GM21515 (cell line): ENCODE results near the gene PPFIA2.
A peak's percentile ranks its signal among the peaks of the same experiment; 100 is the strongest.
"Not testable (repeated sequence)": the region's sequence is repeated elsewhere in the genome, so short reads cannot be mapped to it uniquely, and the experiment has no call there.

ENCODE experiments used
- ATAC-seq: cut with Tn5 transposase; IDR thresholded peaks from one replicate; pipeline ENCODE4 v1.9.1; 2021; ENCODE audit not compliant: unreplicated experiment

Gene PPFIA2

DNA sequence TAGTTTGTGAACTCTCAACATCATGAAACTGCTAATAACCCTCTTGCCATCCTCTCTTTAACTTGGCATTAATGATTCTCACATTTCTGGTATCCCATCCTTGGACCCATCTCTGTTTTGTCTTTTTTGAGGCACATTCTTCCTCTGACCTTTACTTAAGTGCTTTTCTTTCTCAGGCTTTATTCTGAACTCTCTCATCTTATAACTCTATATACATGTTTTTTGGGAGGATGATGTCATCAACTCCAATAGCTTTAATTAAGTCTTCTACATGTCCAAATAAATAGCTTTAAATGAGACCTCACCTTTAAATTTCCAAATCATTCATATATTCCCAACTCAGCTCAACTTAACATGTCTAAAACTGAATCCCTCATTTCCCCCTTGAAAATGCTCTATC is 88.4 kb downstream of the PPFIA2 start:
- no peak for ATAC-seq

DNA sequence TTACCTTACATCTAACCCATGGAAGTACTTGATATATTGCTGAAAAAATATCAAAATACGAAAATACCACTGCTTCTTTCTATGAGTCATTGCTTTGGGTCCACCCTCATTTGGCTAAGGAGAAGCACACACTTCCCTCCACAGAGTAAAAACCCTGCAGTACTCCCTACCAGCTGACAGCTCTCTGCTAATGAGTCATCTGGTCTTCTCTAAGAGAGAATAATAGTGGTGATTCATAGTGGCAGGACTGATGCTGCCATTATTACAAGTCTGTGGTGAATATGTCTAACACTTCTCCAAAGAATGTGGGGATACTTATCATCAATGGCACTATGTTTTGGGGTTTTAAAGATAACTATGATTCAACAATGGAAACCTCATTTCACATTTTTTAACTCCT is 90.7 kb downstream of the PPFIA2 start:
- ATAC-seq = peak; percentile 78

DNA sequence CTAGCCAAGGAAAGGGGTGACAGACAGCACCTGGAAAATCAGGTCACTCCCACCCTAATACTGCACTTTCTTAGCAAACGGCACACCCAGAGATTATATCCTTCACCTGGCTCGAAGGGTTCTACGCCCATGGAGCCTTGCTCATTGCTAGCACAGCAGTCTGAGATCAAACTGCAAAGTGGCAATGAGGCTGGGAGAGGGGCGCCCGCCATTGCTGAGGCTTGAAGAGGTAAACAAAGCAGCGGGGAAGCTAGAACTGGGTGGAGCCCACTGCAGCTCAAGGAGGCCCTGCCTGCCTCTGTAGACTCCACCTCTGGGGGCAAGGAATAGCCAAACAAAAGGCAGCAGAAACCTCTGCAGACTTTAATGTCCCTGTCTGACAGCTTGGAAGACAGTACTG is 99.8 kb downstream of the PPFIA2 start:
- ATAC-seq = not testable (repeated sequence)

DNA sequence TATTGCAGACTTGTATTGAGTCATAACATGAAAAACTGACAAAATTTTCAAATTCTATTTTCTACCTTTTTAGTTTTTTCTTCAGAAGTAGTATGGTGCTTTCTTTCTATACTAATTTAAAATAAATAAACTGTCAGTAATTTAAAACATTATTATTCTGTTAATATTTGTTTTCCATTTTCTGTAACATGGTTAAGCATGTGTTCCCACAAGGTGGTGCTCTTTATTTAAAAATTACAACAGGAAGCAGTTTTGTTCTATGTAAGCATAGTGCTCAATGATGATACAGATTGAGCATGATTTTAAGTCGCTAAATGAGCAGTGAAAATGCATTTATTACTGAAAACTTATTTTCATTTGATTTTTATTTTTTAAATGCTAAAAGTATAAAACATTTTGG is 114.6 kb downstream of the PPFIA2 start:
- ATAC-seq = no peak

DNA sequence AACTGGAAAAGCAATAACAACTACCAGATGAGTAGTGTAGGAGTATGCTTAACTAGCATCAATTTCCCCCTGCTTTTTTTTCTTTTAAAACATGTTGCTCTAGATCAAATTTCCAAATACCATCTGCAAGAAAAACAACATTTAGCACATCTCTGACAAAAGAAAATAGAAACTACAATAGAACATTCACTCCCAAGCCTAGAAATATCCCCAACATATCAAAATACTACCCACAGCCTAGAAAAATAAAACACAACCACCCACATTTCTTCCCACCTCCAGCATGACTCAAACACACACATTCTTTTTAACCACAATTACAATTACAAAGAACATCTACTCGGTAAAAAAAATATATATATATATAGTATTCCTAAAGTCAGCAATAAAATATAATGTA is 120.0 kb downstream of the PPFIA2 start:
- ATAC-seq = no peak

DNA sequence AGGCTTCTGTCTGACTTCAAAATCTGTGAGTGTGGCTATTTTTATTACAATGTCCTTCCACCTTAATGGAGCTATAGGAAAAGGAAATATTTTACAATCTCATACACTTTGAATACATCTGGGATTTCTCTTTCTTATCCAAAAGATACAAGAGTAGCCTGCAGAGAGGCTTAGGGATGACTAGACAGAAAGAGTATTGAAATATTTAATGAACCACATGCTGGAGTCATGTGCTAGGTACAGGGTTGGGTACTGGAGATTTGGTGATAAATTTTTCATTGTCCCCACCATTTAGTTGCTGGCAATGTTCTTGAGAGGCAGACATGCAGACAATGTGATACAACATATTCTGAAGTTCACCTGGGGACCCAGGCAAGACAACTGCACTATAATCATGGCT is 126.0 kb downstream of the PPFIA2 start:
- no peak for ATAC-seq

DNA sequence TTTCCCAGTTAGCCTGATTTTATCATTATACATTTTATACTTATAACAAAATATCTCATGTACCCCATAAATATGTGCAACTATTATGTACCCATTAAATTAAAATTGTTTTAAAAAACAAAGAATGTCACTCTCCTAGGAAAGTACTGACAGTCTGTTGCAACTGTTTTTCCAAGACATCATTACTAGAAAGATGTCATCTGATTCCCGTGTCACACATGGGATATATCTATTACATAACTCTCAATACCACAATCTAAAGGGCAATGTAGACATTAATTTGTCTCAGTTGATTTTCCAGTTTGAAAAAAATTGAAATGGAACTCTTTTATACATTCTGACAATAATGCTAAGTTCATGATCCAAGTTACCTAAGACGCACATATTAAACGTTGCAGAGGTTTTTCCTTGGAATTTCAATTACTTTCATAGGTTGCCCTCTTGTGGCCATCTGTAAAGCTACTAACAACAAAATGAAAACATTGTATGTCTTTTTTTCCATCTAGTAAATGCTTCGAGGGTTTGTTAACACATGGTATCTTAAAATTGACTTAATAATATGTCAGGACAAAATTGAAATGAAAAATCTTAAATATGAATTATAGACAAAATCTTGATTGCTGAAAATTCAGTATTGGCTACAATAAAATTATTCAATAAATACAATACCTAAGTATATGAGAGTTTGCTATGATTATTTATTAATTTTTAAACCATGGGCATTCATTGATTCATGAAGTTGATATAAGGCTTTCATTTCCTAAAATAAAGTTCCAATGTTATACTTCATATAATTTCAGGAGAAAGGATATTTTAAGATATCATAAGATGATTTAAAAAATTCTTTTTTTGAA is 131.6 kb downstream of the PPFIA2 start:
- ATAC-seq = no peak

DNA sequence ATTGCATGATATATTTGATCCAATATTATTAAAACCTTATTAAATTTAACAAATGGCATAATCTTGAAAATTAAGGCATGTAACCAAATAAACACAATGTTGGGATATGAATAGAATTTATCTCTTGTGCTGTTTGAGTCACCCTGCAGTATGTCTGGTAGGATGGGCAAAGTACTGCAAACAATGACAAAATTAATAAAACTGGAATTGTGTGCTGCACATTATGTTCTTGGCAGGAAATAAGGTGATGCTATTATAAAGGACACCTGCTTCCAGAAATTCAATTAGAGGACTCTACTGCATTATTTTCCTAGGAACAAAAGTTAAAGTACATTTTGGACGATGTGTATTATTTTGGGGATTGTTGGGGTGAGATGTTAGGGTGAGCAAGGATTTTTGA is 132.7 kb downstream of the PPFIA2 start:
- no peak for ATAC-seq

DNA sequence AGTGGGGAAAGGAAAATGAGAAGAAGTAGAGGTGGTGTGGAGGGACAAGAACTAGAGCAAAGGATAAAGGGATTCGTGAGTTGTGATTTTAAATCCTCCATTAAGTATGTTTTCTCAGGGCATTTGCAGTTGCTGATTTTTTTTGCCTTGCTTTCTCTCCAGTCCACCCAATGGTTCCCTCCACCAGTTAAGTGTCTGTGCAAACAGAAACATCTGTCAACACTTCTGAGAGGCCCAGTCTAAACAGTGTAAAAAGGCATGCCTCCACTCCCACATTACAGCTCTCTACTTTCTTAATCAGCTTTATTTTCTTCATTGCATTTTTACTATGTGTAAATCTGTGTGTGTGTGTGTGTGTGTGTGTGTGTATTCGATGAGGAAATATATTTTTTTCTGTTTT is 141.2 kb downstream of the PPFIA2 start:
- no peak for ATAC-seq

DNA sequence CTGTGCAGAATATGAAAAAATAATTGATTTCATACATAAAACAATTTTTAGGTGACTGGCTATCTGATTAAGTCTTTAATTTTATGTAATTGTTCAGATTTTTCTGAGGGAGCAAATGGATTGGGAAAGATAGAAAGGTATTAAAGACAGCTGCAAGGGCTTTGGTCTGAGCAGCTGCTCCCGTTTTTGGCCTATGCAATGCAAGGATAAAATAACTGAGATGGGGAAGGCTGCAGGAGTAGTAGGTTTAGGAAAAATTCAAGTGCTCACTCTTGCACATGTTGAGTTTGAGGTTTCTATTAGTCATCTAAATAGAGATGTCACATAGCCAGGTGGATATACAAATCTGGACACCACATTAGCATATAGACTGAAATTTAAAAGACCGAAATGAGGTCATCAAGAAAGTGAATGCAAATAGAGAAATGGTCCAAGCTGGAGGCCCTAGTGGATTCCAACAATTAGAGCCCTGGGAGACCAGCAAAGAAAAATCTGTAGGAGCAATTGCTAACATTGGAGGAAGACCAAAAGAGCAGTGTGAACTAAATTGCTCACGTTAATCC is 144.0 kb downstream of the PPFIA2 start:
- ATAC-seq = no peak

DNA sequence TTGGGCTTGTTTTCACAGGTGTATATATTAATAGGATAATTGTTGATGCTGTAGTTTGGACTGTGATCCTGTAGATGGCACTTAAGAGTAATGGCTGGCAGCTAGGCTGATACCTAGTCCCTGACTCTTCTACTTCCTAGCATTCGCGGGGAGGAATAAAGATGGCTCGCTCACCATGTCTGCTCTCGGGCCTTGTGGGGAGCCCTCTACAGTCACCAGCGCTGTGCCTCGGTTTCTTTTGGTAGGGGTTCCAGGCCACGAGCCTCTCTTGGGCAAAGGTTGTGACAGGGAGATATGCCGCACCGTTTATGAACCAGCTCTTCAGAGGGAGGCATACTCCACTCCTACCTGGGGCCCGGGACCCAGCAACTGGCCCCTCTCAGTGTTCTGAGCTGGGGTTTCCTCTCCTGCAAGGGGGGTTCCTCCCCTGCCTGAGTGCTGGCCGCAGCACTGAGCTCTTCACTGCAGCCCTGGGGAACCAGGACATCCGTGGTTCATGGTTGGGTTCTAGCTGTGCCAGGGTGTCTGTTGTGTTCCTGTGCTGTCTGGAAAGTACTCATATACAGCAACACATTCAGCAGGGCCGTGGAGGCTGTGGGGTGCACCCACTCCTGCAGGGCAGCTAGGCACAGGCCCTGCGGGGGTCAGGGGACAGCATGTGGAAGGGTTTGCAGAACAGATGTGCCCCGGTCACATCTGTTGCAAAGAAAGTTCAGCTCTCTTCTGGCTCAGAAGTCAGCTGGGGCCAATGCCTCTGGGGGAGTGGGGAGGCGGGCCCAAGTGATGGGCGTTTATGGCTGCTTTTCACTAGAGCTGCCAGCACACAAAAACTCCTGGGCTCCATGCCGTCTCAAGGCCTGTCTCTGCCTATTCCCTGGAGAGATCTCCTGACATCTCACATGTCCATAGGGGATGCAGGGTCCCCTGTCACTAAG is 147.9 kb downstream of the PPFIA2 start:
- ATAC-seq = no peak

DNA sequence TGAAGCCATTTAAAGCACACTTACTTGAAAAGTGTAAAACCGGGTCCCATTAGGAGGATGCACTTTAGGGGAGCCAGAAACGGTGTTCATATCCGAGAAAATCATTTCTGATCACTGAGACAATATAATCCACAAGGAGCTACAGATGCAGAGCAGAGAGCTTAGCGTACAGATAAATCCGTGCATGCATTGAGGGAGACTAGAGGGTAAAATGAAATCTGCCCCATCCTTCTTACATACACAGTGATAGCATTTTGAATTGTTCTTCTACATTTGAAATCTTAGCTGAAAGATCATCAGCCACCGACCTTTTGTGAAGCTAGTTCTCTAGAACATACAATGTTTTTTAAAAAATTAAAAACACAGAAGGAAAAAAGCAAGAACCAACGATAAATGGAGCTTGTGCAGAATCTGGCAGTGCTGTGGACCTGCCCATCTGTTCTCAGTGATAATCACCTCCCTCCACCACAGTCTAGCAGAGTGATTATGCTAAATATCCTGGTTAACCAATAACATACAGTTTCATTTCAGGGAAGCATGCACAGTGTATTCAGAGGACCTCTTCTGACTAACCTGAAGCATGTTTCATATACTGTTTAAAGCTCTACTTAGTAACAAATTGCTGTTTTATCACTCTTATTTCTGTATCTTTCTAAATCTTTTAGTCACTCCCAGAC is 161.1 kb downstream of the PPFIA2 start:
- ATAC-seq = no peak

DNA sequence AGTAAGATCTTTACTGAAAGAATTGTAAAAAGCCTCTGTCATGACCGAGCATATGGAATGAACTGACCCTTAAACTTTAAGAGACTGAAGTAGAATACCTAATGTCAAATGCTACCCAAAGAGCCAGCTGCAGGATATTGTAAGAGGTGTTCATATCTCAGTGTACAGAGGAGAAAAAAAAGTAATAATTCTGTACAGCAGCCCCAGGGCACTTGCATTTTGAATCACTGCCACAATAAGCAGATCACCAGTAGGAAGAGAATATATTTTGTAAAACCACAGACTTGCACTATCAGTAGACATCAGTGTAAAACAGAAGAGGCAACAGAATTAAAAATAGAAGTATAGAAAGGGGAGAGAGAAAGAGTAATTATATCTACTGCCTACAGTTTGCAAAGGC is 162.6 kb downstream of the PPFIA2 start:
- no peak for ATAC-seq

DNA sequence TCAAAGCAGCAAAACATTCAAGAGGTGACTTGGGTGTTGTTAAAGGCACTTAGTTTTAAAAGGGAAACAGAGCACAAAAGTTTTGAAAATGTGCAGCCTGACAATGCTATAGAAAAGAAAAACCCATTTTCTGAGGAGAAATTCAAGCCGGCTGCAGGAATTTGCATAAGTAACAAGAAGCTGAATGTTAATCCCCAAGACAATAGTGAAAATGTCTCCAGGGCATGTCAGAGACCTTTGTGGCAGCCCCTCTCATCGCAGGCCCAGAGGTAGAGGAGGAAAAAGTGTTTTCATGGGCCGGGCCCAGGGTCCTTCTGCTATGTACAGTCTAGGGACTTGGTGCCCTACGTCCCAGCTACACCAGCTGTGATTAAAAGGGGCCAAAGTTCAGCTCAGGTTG is 167.9 kb downstream of the PPFIA2 start:
- ATAC-seq = no peak

DNA sequence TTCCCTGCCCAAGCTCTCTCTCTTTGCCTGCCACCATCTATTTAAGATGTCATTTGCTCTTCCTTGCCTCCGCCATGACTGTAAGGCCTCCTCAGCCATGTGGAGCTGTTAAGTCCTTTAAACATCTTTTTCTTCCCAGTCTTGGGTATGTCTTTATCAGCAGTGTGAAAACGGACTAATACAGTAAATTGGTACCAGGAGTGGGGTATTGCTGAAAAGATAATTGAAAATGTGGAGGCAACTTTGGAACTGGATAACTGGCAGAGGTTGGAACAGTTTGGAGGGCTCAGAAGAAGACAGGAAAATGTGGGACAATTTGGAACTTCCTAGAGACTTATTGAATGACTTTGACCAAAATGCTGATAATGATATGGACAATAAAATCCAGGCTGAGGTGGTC is 168.4 kb downstream of the PPFIA2 start:
- not testable (repeated sequence) for ATAC-seq

DNA sequence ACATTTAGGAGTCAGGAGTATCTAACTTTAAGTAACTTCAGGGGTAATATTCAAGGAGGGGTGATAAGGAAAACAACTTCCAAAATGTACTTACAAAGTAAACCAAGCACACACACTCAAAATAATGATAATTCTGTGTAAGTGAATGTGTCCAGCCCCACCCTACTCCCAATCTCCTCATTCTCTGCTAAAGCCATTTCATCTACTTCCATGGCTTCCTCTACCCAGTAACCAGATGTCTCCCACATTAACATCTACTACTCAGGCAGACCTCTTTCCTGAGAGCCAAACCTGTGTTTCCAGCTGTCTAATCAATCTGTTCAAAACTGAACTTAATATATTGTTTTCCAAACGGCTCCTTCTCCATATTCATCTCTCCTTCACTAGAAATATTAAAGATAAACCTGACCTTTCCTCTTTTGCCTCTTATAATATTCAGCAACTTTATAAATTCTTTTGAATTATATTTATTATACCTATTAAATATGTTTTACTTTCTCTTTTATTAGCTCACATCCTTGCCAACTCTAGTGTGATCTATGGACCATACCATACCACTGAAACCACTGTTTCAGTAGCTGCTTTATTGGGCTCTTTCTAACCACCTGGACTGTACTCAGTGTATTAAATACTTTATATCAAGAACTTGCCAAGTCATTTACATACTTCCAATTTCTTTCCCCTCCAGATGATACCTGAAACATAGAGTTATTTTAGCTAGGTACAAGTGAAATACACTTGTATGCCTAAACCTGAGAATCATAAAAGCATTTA is 170.7 kb downstream of the PPFIA2 start:
- ATAC-seq = no peak

DNA sequence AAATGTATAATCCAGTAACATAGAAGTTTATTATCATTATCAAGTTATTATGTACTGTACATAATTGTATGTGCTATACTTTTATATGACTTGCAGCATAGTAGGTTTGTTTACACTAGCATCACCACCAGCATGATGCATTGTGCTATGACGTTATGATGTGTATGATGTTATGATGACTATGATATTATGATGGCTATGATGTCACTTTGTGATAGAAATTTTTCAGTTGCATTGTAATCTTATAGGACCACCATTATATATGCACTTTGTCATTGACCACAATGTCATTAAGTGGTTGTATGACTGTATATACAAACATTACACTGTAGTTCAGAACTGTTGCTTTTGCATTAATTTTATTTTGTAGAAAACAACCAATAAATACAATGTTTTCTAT is 173.4 kb downstream of the PPFIA2 start:
- no peak for ATAC-seq

DNA sequence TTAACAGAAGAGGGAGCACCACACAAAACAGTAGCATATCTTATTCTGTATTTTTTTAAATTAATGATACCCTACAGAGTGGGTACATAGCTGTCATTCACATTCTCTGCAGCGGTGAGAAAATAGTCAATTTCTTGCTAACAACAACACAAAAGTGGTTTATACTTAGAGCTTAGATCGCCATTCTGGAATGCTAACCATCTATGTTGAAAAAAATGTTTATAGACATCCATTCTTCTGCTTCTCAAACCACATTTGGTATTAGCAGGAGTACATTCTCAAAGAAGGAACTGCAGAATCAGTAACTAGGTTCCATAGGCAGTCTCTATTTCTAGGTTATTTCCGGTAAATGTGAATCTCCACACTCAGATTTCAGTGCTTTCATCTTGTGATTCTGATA is 185.9 kb downstream of the PPFIA2 start:
- no peak for ATAC-seq

DNA sequence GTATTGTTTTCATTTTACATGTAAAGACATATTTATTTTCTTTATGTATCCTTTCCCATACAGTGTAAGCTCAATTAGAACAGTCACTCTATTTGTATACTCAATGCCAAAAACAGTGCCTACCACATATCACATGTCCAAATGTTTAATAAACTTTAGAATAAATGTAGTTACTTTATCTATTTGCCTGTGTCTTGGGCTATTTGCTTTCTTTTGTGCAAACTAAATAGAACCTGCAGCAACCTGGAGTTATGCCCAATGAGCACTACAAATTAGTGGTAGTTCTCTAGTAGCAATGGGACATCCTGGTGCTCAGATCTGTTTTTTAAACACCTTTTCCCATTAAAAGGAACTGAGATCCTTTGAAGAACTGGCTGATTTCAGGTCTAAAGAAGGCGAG is 186.7 kb downstream of the PPFIA2 start:
- no peak for ATAC-seq

DNA sequence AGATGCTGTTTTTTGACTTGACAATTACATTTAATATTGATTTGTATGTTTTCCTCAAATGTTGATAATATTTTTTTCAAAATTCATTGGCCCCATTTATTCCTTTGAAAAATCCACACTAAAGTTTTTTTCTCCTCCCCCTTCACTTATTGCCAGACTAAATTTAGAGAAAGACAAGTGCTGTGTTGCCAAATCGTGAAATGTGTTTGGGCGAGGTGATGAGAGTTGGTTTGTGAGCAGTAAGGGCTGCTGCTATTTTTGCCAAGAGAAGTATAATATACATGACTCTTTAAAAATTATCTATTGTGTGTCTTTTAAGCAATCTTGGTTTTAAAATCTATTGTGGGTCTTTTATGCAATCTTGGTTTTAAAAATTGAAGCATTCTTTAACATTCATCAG is 188.9 kb downstream of the PPFIA2 start:
- ATAC-seq = no peak
